AG08395 (cell line): ENCODE data around the gene PRRT2.
"Not testable (repeated sequence)": the region's sequence is repeated elsewhere in the genome, so short reads cannot be mapped to it uniquely, and the experiment has no call there.

Experiments
- DNase-seq: peaks from one replicate; pipeline ENCODE4 v3.0.0; 2012; ENCODE audit warnings: mixed read lengths, low spot score

PRRT2 gene

DNA sequence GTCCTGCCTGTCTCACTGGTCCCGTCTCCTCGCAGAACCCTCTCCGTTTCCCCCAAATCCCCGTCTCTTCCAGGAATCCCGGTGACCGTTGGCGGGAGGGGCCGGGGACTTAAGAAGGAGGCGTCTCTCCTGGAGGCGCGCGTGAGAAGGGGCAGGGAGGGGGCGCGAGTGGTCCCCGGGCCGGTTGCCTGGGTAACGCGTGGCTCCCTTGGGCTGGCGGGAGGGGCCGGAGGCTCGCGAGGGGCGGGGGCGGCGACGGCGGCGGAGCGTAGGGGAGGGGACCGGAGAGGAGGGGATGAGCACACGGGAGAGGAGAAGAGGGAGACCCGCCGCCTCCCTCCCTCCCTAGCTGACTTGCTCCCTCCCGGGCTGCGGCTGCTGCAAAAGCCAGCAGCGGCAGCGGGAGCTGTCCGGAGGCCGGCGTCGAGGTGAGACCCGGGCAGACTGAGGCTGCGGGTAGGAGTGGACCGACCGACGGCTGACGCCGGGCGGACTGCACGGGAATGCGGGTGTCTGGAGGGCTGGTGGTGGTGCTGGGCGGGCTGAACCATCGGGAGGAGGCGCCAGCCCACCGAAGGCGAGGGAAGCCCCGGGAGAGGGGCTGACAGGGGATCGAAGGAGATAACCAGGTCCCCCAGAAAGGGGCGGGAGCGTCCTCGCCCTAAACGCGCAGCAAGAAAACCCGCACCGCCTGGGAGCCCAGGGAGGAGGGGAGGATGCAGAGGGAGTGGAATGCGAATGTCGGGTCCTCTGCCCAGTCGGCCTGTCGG, at the start of gene PRRT2:
TSS of gene PRRT2 (plus strand) at position 298 of the 770 bp plus-strand sequence. CDS start 862 bp downstream, outside the sequence.
- peak; percentile 18 for DNase-seq

DNA sequence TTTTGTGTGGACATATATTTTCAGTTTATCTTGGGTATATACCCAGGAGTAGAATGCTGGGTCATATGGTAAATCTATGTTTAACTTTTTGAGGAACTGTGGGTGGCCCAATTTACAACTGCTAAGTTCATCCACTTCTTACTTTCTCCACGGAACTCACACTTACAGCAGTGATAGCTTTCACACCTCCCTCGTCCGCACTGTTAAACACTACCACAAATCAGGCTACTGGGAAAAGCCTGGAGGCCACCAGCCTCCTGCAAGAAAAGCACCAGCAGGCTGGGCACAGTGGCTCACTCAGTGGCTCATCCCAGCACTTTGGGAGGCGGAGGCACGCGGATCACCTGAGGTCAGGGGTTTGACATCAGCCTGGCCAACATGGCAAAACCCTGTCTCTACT, 48.7 kb upstream of the PRRT2 start:
- DNase-seq = no peak

DNA sequence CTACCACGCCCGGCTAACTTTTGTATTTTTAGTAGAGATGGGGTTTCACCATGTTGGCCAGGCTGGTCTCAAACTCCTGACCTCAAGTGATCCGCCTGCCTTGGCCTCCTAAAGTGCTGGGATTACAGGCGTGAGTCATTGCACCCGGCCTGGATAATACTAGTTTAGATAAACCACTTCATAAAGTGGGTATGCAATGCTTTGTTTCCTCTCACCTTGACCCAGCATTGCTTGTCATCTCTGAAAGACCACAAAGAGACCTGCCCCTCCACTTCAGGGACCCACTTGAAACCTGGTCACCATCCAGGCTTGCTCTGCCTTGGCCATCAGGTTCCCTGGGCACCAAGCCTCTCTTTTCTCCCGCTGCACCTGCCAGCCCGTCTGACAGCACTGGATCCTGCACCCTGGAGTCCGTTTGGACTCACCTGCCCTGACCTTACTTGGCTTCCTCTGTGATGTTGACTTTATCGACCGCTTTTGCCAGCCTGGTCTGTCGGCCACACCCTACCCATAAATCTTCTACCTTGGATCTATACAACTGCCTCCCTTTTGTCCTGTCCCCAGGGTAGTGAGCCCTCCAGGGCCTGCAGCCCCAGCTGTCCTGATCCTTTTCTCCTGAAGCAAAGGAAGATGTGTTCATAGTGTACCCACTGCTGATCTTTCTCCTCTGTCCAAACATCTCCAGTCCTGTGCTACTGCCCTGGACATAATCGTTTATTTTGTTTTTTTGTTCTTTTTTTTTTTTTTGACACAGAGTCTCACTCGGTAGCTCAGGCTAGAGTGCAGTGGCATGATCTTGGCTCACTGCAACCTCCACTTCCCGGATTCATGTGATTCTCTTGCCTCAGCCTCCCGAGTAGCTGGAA, 46.6 kb upstream of the PRRT2 start:
- DNase-seq = no peak

DNA sequence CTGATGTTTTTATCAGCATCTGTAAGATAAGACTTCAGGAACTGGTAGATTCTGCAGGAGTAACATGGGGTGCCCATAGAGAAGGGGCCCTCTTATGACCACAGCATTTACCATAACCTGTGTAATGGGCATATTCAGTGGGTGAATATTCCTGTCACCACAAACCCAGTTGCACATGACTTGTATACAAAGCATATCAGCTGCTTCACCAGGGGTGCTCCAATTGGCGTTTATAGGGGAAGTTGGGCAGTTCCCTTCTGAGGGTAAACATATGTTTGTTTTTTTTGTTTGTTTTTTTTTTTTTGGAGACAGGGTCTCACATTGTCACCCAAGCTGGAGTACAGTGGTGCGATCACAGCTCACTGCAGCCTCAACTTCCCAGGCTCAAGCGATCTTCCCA, 45.4 kb upstream of the PRRT2 start:
- DNase-seq = no peak

DNA sequence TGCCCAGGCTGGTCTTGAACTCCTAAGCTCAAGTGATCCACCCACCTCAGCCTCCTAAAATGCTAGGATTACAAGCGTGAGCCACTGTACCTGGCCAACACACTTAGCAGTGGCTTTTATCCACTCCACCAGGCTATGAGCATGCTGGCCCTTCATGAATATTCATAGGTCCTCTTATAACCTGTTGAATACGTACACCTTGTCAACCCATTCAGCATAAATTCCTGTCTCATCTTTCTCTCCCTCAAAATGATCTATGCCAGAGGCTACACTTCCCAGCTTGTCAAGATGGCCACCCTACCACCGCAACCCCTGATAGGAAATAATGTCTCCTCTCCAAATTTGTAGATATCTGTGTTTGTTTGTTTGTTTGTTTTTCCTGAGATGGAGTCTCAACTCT, 44.9 kb upstream of the PRRT2 start:
- DNase-seq = no peak

DNA sequence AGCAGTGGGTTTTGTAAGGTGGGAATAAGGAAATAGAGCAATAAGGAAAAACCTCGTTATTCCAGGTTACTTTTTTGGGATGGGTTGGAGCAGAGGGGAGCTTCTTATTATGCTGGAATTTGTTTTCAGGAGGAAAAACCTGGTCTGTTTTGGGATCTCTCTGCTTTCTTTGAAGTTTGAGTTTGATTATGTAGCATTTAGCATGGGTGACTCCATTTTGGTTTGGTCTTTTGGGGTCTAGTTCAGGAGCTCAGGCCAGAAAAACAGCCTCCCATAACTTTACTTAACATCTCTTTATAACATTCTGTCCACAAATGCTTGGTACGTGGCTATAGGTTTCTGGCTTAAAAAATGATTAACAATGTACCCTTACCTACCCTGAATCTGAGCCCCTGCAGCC, 42.5 kb upstream of the PRRT2 start:
- DNase-seq = no peak

DNA sequence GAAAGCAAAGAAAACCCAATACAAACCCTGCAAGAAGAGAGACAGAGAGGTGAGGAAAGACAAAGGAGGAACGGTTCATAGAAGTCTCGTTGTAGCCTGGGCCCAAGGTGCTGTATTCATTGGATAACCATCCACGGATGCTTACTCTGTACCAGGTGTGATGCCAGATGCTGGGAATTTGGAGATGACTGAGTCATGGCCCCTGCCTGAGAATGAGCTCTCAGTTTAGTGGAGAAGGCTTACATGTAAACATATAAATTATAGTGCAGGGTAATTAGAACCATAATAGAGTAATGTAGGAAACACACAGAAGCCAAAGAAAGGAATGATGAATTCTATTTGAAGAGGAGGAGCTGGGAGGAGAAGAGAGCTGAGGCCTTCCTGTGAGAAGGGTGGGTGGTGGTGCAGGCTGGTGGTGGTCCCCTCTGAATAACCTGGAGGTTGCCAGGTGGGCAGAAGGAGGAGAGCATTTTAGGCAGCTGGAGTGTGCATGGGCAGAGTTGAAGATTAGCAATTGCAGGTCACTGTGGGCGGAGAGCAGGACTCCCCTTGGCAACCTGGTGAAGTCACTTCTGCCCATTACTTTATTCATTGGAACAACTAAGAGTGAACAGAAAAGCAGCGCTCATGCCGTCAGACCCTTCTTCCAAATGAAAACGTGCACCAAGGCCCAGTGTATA, 41.6 kb upstream of the PRRT2 start:
- no peak for DNase-seq

DNA sequence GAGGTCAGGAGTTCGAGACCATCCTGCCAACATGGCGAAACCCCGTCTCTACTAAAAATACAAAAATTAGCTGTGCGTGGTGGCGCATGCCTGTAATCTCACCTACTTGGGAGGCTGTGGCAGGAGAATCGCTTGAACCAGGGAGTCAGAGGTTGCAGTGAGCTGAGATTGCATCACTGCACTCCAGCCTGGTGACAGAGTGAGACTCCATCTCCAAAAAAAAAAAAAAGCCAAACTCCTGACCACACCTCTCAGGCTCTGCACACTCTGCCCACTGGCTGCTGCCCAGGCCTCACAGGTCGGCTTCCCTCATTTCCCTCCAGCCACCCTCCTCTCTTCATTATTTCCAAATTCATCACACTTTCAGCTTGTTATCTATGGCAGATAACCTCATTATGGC, 39.7 kb upstream of the PRRT2 start:
- not testable (repeated sequence) for DNase-seq

DNA sequence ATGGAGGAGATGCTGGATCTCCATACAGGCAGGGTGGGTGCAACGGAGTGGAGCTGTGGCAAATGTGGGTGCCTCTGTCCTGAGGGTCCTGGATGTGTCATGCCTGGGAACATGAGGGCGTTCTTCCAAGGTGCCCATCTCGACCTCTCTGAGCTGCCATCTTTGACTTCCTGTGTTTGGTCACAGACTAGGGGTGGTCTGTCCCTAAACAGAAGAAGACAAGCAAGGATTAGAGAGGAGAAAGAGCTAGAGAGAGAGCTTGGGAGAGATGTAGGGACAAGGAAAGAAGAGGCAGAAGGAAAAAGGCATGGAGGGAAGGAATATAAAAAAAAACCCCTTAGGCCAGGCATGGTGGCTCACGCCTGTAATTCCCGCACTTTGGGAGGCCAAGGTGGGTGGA, 37.3 kb upstream of the PRRT2 start:
- no peak for DNase-seq

DNA sequence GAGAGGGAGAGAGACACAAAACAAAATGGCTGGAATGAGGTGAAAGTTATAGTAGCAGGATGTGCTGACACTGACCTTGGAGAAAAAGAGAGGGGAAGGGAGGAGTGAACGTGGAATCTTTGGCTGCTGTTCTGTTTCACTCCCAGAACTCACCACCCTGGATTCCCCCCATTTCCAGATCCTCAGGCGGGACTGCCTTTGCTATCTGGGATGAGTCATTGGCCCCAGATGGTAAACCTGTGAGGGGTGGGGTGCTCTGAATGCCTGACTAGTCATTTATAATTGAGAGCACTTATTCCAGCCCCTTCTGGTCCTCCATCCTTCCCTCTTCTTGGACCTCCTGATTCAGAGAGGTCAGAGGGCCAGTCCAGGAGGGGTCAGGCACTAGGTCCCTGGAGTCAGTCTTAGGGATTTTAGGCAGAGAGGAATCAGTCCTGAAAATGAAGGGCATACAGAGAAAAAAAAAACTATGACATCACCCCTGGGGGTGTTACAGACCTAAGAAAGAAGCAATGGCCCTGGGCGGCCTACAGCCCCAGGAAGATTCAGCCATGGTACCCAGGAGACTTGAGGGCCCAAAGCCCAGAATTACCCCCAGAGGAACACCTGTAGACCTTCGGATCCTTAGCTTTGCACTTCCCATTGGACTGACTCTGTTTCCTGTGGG, 36.1 kb upstream of the PRRT2 start:
- peak; percentile 38 for DNase-seq

DNA sequence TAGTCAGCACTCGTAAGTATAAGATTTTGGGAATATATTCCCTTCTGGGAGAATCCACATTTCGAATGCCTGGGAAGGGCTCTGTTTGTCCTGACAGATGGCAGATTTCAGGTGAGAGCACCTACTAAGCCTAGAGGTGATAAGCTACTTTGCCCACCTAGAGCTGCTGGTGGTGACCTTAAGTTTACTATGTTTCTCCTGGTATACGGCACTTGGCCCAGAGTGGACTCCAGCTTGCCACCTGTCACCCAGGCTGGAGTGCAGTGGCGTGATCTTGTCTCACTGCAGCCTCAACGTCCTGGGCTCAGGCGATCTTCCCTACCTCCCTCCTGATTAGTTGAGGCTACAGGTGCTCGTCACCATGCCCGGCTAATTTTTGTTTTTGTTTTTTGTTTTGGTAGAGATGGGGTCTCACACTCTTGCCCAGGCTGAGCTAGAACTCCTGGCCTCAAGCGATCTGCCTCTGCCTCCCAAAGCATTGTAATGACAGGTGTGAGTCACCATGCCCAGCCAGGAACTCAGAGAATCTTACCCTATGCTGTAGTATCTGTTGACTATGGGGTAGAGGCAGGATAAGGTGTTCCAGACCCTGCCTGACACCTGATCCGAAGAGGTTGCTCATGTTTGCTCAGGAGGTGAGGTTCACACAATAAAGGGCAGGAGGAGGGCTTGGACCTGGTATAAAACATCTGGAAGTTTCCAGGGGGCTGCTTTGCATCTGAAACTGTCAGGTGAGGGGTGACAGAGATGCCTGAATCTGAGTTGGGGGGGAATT, 34.2 kb upstream of the PRRT2 start, which contains the start of gene ZG16:
TSS of gene ZG16 (plus strand) at position 681 of the 775 bp plus-strand sequence. CDS start 1,011 bp downstream, outside the sequence.
- DNase-seq = no peak

DNA sequence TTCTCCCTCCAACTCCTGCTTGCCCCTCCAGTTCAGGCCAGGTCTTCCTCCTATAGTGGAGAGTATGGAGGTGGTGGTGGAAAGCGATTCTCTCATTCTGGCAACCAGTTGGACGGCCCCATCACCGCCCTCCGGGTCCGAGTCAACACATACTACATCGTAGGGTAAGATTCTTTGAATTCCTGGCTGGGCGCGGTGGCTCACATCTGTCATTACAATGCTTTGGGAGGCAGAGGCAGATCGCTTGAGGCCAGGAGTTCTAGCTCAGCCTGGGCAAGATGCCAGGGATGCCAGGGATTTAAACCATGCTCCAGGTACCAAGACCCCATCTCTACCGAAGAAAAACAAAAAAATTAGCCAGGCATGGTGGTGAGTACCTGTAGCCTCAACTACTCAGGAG, 32.5 kb upstream of the PRRT2 start:
- DNase-seq = no peak

DNA sequence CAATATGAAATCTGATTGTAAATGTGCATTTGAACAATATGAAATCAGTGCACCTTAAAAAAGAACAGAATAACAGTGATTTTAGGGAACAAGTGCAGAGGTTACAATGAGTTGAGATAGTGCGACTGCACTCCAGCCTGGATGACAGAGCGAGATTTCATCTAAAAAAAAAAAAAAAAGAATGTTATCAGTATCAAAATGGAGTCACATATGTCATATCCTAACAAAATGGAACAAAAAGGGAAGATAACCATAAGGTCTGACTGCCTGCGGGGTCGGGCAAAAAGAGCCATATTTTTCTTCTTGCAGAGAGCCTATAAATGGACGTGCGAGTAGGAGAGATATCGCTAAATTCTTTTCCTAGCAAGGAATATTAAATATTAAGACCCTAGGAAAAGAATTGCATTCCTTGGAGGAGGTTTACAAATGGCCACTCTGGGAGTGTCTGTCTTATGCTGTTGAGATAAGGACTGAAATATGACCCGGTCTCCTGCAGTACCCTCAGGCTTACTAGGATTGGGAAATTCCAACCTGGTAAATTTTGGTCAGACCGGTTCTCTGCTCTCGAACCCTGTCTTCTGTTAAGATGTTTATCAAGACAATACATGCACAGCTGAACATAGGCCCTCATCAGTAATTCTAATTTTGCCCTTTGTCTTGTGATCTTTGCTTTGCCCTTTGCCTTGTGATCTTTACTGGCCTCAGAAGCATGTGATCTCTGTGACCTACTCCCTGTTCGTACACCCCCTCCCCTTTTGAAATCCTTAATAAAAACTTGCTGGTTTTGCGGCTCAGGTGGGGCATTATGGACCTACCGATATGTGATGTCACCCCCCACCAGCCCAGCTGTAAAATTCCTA, 28.7 kb upstream of the PRRT2 start:
- not testable (repeated sequence) for DNase-seq

DNA sequence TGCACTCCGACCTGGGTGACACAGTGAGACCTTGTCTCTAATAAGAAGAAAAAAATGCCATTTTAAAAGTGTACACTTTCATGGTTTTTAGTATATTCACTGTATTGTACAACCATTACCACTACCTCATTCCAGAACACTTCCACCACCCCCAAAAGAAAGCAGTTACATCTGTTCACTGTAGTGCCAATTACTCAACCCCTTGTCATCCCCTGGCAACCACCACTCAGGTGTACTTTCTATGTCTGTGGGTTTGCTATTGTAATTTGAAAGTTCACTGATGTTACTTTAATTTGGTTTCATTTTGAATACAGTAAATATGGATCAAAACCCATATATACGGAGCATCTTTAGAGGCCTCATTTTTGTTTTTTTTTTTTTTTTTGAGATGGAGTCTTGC, 27.8 kb upstream of the PRRT2 start:
- no peak for DNase-seq

DNA sequence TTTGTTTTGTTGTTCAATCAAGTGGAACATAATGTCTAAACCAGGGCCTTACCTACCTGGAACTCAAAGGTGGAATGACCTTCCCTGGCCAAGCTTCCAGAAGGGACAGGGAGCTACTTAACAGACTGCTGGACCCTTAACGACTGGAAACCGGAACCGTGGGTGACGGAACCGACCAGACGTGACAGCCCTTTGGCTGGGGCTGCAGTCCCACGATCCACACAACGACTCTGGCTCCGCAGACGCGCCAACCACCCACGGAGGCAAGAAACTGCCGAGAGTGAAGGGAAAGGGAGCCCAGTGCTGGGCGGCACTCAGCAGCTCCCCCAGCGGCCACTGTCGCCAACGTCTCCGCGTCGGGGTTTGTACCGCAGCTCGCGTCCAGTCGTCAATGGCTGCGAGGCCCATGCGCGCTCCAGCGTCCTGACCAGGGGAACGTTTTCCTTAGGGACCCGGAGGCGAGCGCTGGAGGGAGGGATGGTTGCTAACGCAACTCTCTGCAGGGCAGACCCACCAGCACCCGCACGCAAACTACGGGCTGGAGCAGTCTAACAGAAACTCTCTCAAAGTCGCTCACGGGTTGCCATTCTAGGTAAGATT, 27.0 kb upstream of the PRRT2 start:
- DNase-seq = peak; percentile 82

DNA sequence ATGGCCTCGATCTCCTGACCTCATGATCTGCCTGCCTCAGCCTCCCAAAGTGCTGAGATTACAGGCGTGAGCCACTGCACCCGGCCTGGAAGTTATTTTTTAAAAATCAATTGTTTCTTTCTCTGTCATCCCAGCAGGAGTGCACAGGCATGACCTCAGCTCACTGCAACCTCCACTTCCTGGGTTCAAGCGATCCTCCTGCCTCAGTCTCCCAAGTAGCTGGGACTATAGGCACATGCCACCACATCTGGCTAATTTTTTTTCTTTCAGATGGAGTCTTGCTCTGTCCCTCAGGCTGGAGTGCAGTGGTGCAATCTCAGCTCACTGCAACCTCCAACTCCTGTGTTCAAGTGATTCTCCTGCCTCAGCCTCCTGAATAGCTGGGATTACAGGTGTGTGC, 24.8 kb upstream of the PRRT2 start:
- not testable (repeated sequence) for DNase-seq

DNA sequence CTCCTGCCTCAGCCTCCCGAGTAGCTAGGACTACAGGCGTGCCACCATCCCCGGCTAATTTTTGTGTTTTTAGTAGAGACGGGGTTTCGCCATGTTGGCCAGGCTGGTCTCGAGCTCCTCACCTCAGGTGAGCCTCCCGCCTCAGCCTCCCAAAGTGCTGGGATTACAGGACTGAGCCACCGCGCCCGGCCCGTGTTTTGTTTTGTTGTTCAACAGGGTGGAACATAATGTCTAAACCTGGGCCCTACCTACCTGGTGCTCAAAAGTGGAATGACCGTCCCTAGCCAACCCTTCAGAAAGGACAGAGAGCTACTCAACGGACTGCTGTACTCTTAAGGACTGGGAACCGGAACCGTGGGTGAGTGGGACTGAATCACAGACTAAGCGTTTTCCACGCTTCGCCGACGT, 22.2 kb upstream of the PRRT2 start:
- DNase-seq = no peak

DNA sequence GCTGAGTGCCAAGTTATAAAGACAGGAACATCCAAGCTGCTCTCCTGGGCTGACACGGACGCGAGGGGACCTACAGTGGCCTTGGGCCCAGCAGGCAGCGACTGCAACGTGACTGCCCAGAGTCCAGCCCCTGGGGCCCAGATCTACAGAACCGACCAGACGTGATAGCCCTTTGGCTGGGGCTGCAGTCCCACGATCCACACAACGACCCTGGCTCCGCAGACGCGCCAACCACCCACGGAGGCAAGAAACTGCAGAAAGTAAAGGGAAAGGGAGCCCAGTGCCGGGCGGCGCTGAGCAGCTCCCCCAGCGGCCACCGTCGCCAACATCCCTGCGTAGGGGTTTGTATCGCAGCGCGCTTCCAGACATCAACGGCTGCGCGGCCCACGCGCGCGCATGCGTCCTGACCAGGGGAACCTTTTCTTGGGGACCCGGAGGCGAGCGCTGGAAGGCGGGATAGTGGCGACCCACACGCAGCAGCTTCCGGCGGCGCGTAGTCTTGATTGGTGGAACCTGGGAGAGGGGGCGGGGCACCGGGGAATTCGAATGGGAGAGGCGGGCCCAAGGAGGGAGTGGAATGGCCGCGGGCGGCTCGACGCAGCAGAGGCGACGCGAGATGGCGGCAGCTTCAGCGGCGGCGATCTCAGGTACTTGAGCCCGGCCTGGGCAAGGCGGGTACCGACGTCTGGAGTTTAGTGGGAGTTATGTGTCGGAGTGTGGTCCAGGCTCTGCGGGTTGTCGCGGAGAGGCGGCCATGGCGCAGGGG, 21.6 kb upstream of the PRRT2 start, which contains the start of gene KIF22:
TSS of gene KIF22 (plus strand) at position 569 of the 766 bp plus-strand sequence. CDS start at position 578, 9 bp downstream.
- peak; percentile 100 for DNase-seq
